Gastroesophageal sphincter (tissue), 3 donors: ENCODE measurements around the gene UBE2O.

Experiments
- EP300 ChIP-seq: sonication (generic); formaldehyde crosslinking; IDR thresholded peaks from one replicate; pipeline ENCODE4 v1.6.1; 2017; ENCODE audit warnings: antibody characterized with exemption, mild to moderate bottlenecking
- POLR2A ChIP-seq, 2 donors: fragments of 450-650 bp; IDR thresholded peaks; one replicate each; pipeline ENCODE4 v1.6.1; 2017; ENCODE audit warnings: antibody characterized with exemption in 2 of 2, mild to moderate bottlenecking in 2 of 2, moderate library complexity in 1 of 2
- TF ChIP-seq, protein P1 (sequence below), 4 experiments: fragments of 200-600 bp in 2 of 4; fragments of 450-650 bp in 2 of 4; sonication (generic) in 1 of 4; IDR thresholded peaks; one replicate each; pipeline ENCODE4 v1.5.1; 2017 to 2019; ENCODE audit warnings: antibody characterized with exemption in 4 of 4, mild to moderate bottlenecking in 2 of 4, moderate library complexity in 2 of 4

DNA sequence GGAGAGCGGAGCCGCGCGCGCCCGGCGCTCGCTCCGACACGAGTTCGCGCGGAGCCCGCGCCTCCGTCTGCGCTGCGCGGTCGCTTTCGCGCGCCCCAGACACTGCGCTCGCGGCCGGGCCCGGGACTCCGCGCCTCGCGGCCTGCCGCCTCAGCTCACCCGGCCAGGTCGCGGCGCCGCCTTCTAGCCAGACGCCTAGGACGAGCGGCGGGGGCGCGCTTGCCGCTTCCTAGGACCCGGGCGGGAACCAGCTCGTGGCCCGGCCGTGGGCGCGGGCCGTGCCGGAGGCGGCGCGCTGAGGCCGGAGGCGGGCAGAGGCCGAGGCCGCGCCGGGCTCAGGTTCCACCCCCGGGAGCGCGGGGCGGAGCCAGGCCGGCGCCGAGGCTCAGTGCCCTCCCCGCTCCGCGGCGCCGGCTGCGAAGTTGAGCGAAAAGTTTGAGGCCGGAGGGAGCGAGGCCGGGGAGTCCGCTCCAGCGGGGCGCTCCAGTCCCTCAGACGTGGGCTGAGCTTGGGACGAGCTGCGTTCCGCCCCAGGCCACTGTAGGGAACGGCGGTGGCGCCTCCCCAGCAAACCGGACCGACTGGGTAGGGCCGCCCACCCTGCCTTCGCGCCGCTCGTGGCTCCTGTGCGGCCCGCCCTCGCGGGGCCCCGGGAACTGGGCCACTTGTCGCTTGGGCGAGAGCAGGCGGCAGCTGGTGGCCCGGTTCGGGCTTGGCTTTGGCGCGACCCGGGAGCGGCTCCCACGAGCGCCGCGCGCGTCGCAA lies 68.5 kb downstream of the UBE2O start, which contains the start of gene SPHK1:
- TF ChIP-seq, protein P1, sequence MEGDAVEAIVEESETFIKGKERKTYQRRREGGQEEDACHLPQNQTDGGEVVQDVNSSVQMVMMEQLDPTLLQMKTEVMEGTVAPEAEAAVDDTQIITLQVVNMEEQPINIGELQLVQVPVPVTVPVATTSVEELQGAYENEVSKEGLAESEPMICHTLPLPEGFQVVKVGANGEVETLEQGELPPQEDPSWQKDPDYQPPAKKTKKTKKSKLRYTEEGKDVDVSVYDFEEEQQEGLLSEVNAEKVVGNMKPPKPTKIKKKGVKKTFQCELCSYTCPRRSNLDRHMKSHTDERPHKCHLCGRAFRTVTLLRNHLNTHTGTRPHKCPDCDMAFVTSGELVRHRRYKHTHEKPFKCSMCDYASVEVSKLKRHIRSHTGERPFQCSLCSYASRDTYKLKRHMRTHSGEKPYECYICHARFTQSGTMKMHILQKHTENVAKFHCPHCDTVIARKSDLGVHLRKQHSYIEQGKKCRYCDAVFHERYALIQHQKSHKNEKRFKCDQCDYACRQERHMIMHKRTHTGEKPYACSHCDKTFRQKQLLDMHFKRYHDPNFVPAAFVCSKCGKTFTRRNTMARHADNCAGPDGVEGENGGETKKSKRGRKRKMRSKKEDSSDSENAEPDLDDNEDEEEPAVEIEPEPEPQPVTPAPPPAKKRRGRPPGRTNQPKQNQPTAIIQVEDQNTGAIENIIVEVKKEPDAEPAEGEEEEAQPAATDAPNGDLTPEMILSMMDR (IDR thresholded peaks at IDR 0.05): peak in 1 of 4 experiments; percentile 1
- TF ChIP-seq POLR2A (IDR thresholded peaks at IDR 0.05): peak; percentile 25 to 63
- no peak for TF ChIP-seq EP300
